Glutamatergic neuron (in vitro differentiated cells): ENCODE results near the gene APOM. TPM values are rescaled to one million over a fixed set of nuclear protein-coding genes. Genes with fewer than 3 reads are reported as not detected.
A peak's percentile ranks its signal among the peaks of the same experiment; 100 is the strongest.

ENCODE experiments used
- DNase-seq: peaks from one replicate; pipeline ENCODE4 v3.0.0; 2022
- H3K27ac Mint-ChIP-seq: one replicate; pipeline ENCODE4 v1.8.0; 2020; ENCODE audit warnings: mild to moderate bottlenecking, mixed read lengths, inconsistent platforms; ENCODE audit not compliant: unreplicated experiment
- H3K27me3 Mint-ChIP-seq: one replicate; pipeline ENCODE4 v1.8.0; 2020; ENCODE audit warnings: mild to moderate bottlenecking, moderate library complexity, mixed read lengths, inconsistent platforms; ENCODE audit not compliant: unreplicated experiment
- H3K36me3 Mint-ChIP-seq: one replicate; pipeline ENCODE4 v1.8.0; 2020; ENCODE audit warnings: mild to moderate bottlenecking, mixed read lengths, inconsistent platforms; ENCODE audit not compliant: unreplicated experiment
- H3K4me1 Mint-ChIP-seq: one replicate; pipeline ENCODE4 v1.8.0; 2020; ENCODE audit warnings: mild to moderate bottlenecking, low read depth, mixed read lengths, inconsistent platforms; ENCODE audit not compliant: unreplicated experiment
- H3K4me3 Mint-ChIP-seq: one replicate; pipeline ENCODE4 v1.8.0; 2020; ENCODE audit warnings: mild to moderate bottlenecking, mixed read lengths, inconsistent platforms; ENCODE audit not compliant: unreplicated experiment
- H3K9me3 Mint-ChIP-seq: one replicate; pipeline ENCODE4 v1.8.0; 2020; ENCODE audit warnings: mild to moderate bottlenecking, moderate library complexity, mixed read lengths, inconsistent platforms; ENCODE audit not compliant: unreplicated experiment
- CTCF ChIP-seq: fragments of 200-600 bp; sonication (generic); IDR thresholded peaks from one replicate; pipeline ENCODE4 v1.5.0; 2021; ENCODE audit not compliant: partially characterized antibody, unreplicated experiment
- total RNA-seq: library from RNA; stranded (reverse); fragmentation: NEBNext Ultra II Directional; extraction: Animal tissue kit (Norgen Biotek cat#: 25700); gene quantifications from one replicate; pipeline ENCODE4 v1.2.1, GENCODE V29; 2021; ENCODE audit not compliant: unreplicated experiment

APOM gene
- total RNA-seq, 1 donor from 2014 or later, result 1.5 TPM

GRCh38 chr6:31681135-31681671, 25.5 kb downstream of the APOM start:
- Mint-ChIP-seq H3K4me1 (peaks cover 12% of the 10 kb centered on the region), H3K9me3 (peaks cover 19% of the 10 kb centered on the region), H3K27ac (no peak overlapping the region), H3K36me3 (no peaks in the 10 kb centered on the region), H3K4me3 (peak overlapping the region; percentile 89), H3K27me3 (peaks cover 13% of the 10 kb centered on the region)
- no peak for TF ChIP-seq CTCF
- no peak for DNase-seq

GRCh38 chr6:31683591-31683990, 27.9 kb downstream of the APOM start:
- peak overlapping the region; percentile 80 for H3K4me3 Mint-ChIP-seq
- peaks cover 12% of the 10 kb centered on the region for H3K4me1 Mint-ChIP-seq
- no peak for DNase-seq
- TF ChIP-seq CTCF, result no peak
- H3K9me3 Mint-ChIP-seq, result peaks cover 17% of the 10 kb centered on the region
- no peaks in the 10 kb centered on the region for H3K36me3 Mint-ChIP-seq
- H3K27ac Mint-ChIP-seq, result no peak overlapping the region
- H3K27me3 Mint-ChIP-seq, result peaks cover 11% of the 10 kb centered on the region

DNA sequence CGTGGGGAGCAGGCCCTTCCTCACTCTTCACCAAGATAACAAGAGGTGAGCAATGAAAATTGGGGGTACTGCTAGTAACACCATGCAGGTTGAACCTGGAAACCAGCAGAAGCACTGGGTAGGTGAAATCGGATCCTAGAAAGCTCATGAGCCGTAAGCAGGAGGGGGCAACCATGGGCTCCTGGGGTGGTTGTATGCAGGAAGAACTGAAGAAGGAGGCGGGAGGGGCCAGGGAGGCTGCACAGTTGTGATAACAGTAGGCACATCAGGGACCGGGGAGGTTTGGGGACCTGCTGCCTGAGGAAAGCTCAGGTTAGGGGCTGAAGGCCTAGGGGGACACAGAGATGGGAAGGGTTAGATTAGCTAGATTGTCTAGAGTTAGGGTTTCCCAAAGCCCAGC, 30.8 kb downstream of the APOM start:
- Mint-ChIP-seq H3K27me3 (peaks cover 5% of the 10 kb centered on the region), H3K27ac (no peak overlapping the region), H3K9me3 (peaks cover 7% of the 10 kb centered on the region), H3K36me3 (no peaks in the 10 kb centered on the region), H3K4me3 (no peak overlapping the region), H3K4me1 (peaks cover 3% of the 10 kb centered on the region)
- no peak for DNase-seq
- no peak for TF ChIP-seq CTCF

DNA sequence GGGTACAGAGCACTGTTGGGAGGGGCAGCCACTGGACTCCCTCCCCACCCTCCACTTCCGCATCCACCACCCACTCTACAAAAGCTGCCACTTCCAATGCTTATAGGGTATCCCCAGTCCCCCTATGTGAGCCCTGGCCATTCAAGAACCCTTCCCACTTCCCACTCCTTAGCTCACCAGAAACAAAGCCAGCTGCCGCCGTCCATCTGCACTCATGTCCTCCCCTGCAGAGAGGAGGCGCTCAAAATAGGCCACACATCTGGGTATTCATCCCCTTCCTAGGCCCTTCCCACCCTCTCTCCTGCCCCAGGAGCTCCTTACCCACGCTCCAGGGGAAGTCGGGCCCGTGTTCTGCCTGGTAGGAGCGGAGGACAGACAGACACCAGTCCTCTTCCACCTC, 31.6 kb downstream of the APOM start:
- TF ChIP-seq CTCF, result no peak
- no peak overlapping the region for H3K4me3 Mint-ChIP-seq
- H3K9me3 Mint-ChIP-seq, result peaks cover 7% of the 10 kb centered on the region
- H3K27me3 Mint-ChIP-seq, result peaks cover 4% of the 10 kb centered on the region
- H3K27ac Mint-ChIP-seq, result no peak overlapping the region
- DNase-seq, result no peak
- peaks cover 3% of the 10 kb centered on the region for H3K4me1 Mint-ChIP-seq
- H3K36me3 Mint-ChIP-seq, result no peaks in the 10 kb centered on the region

GRCh38 chr6:31687860-31688693, 32.4 kb downstream of the APOM start:
- Mint-ChIP-seq H3K9me3 (peaks cover 7% of the 10 kb centered on the region), H3K4me1 (peaks cover 3% of the 10 kb centered on the region), H3K4me3 (no peak overlapping the region), H3K27ac (no peak overlapping the region), H3K27me3 (peaks cover 3% of the 10 kb centered on the region), H3K36me3 (no peaks in the 10 kb centered on the region)
- no peak for DNase-seq
- TF ChIP-seq CTCF, result no peak
